MV-4-11 (cell line): ENCODE data around the gene RRP9.
"Not testable (repeated sequence)": the region's sequence is repeated elsewhere in the genome, so short reads cannot be mapped to it uniquely, and the experiment has no call there.

Source experiments
- DNase-seq: peaks from one replicate; lab custom pipeline; 2025; lab: John Stamatoyannopoulos, UW

RRP9 gene, protein sequence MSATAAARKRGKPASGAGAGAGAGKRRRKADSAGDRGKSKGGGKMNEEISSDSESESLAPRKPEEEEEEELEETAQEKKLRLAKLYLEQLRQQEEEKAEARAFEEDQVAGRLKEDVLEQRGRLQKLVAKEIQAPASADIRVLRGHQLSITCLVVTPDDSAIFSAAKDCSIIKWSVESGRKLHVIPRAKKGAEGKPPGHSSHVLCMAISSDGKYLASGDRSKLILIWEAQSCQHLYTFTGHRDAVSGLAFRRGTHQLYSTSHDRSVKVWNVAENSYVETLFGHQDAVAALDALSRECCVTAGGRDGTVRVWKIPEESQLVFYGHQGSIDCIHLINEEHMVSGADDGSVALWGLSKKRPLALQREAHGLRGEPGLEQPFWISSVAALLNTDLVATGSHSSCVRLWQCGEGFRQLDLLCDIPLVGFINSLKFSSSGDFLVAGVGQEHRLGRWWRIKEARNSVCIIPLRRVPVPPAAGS

DNA sequence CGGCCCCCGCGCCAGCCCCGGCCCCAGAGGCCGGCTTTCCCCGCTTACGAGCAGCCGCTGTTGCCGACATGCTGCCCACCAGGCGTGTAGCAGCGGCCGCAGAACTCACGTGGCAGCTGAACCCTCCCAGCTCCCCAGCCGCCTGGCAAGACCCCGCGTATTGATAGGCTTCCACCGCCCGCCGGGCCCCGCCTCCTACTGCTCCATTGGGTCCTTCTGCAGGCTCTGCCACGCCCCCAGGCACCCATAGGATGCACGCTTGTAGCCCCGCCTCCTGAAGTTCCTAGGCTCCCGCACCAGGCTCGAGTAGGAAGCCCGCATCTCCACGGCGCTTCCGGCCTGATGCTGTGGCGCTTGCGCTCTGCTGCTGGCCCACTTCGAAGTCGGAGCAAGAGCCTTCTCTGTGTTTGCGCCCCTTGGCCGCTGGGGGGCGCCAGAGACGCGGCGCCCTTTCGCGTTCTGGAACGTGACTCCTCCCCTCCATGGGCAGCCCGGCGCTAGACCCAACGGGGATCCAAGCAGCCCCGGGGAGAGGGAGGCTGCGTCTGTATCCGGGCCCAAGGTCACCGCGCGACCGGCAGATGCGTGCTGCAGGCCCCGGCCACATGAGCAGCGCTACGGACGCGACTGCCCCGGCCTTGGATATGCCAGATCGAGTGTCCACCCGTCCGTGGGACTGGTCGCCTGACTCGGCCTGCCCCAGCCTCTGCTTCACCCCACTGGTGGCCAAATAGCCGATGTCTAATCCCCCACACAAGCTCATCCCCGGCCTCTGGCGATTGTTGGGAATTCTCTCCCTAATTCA lies at the start of gene RRP9, which contains the start of gene PARP3:
RRP9 (minus strand) TSS at position 107 of the 805 bp plus-strand sequence; CDS start at position 70, 37 bp downstream.
PARP3 (plus strand) TSS at position 566 of the 805 bp plus-strand sequence. CDS start 993 bp downstream, outside the sequence.
- peak; percentile 100 for DNase-seq

DNA sequence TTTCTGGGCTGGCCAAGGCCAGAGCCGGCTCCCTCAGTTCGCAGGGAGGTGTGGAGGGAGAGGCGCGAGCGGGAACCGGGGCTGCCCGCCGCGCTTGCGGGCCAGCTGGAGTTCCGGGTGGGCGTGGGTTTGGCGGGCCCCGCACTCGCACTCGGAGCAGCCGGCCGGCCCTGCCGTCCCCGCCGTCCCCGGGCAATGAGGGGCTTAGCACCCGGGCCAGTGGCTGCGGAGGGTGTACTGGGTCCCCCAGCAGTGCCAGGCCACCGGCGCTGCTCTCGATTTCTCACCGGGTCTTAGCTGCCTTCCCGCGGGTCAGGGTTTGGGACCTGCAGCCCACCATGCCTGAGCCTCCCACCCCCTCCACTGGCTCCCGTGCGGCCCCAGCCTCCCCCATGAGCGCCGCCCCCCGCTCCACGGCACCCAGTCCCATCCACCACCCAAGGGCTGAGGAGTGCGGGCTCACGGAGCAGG lies 48.8 kb upstream of the RRP9 start:
- DNase-seq: not testable (repeated sequence)

DNA sequence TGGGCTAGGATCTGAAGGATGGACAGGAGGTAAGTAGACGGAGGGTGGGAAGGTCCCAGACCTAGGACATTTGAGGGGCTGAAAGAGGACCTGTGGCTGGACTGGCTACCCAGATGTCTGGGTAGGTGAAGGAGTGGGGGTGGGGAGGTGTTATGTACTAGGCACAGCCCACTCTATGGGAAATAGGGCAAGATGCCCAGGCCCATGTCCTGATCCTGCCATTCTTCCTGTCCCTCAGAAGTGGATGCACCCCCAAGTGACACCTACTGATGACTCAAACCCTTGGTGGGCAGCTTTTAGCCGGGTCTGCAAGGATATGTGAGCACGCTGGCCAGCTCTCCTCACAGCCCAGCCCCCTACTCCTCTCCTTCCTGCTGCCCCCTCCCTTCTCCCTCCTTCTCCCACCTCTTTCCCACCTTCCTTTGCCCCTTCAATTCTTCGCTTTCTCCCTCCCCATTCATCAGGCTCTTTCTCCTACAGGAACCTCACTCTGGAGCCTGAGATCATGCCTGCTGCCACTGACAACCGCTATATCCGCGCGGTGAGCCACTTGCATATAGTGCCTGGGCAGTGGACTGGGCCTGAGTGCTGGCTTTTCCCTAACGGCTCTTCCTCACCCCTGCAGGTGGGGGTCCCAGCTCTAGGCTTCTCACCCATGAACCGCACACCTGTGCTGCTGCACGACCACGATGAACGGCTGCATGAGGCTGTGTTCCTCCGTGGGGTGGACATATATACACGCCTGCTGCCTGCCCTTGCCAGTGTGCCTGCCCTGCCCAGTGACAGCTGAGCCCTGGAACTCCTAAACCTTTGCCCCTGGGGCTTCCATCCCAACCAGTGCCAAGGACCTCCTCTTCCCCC lies 46.8 kb upstream of the RRP9 start:
- no peak for DNase-seq

DNA sequence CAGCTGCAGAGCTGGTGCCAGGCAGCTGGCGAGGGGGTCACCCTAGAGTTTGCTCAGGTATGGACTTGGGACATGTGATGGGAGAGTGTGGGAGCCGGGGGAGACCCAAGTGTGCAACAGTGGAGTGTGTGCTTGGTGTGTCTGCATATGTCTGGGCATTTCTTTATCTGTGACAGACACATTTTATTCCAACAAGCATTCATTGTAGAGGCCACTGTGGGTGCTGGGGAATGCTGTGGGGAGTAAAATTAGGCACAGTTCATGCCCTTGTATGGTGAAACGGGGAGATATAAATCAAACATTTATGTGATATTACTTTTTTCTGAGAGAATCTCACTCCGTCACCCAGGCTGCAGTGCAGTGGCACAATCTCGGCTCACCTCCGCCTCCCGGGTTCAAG lies 45.9 kb upstream of the RRP9 start:
- DNase-seq: no peak

DNA sequence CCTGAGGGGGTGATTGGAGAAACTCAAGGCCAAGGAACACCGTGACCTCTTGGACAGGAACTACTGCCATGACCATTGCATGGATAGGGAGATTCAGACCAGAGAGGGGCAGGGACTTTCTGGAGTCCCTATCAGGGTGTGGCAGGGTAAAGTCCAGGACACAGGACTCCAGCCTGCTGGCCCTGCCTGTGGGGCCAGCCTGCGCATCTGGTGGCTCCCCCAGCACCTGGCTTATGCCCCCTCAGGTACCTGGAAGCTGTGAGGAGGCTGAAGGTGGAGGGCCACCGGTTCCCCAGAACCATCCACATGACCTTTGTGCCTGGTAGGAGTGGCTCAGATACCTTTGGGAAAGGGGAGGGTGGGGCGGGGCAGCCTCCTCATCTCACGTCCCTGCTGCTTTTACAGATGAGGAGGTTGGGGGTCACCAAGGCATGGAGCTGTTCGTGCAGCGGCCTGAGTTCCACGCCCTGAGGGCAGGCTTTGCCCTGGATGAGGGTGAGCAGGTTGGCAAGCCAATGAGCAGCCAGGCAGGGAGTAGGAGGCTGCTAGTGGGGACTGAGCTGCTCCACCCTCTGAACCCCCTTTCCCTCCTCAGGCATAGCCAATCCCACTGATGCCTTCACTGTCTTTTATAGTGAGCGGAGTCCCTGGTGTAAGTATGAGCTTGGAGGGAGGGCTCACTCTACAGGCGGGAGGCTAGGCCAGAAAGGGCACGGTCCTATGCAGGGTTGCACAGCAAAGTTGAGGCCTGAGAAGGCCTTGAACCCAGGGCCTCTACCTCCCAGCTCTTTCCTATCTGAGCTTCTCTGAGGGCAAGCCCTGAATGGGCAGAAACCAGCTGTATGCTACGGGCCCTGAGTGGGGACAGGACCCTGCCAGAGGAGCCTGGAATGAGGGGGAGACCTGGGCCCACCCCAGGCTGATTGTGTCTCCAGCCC lies 44.6 kb upstream of the RRP9 start:
- no peak for DNase-seq

DNA sequence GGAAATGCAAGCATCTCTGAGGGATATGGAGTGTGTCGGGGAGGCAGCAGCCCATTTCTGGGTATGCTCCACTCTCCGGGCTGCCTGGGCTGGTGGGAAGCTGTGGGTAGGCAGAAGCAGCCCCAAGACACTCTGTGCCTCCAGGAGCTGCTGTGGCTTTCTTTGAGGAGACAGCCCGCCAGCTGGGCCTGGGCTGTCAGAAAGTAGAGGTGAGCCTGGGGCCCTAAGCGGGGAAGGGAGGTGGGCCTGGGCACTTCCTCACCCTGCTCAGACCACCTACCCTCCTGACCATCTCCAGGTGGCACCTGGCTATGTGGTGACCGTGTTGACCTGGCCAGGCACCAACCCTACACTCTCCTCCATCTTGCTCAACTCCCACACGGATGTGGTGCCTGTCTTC lies 43.4 kb upstream of the RRP9 start:
- no peak for DNase-seq

DNA sequence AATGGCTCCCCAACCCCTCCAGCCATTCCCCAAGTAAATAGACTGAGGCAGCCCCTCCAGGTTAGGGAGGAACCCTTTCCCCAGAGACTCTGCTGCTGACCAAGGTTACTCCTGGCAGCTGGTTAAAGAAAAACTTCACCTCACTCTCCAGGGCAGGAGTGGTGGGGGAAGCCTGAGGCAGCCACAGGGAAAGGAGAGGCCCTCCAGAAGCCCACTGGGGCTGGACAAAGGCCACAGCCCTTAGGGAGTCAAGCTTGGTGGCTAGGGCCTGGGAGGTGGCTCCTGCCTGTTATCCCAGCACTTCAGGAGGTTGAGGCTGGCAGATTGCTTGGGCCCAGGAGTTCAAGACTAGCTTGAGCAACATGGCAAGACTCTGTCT lies 42.6 kb upstream of the RRP9 start:
- DNase-seq: no peak

DNA sequence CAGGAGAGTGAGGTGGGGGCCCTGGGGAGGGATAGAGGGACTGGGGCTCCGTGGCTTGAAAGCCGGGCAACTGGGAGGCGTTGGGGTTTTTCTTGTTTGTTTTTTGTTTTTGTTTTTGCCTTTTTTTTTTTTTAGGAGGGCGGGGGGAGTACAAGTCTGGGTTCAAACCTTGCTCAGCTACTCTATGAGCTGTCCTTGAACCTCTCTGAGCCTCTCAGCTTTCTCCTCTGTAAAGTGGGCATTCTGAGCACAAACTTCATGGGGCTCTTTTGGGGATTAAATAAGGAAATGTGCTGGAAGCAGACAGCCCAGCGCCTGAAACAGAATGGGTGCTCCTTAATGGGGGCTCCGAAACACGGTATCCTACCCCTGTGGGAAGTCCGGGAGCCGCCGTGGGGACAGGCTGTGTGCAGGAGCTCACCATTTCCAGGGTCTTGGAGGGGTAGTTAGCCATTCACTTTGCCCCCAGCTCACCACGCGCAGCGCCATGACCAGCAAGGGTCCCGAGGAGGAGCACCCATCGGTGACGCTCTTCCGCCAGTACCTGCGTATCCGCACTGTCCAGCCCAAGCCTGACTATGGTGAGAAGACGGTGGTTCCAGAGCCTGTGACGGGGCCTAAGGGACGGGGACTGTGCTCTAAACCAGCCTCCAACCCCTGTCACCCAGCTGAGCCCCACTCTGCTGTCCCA lies 42.0 kb upstream of the RRP9 start:
- DNase-seq: peak; percentile 22

DNA sequence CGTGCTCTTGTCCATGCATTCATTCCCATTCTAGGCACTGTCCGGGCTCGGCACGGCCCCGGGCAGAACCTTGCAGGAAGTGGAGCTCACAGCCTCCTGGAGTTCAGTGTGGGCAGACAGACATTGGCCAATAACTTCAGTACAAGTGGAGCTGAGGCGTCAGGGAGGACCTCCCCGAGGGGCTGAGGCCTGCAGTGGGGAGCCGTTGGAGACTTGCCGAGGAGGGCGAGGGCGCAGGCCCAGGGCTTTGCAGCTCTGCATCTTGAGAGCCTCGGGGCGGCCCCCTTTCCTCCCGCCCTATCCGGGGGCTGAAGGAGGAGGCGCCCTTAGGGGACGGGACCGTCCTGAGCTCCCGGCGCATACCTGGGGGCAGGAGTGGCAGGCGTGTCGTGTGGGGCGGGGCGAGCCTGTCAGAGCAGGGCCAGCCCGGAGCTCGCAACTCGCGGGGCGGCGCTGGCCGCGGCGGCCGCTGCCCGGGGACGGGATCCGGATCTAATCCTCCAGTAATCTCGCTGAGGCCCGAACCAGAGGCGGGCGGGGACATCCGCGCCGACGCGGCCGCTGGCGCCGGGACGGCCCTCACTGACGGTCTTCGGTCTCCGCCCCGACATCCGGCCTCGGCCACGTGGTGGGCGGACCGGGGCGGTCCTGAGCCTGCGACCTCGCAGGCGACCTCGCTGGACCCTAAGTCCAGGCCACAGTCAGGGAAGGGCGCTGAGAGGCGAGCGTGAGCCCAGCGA lies 41.3 kb upstream of the RRP9 start, which contains the start of gene ACY1:
ACY1 (plus strand) TSS at position 698 of the 740 bp plus-strand sequence. CDS start 530 bp downstream, outside the sequence.
- peak; percentile 82 for DNase-seq

DNA sequence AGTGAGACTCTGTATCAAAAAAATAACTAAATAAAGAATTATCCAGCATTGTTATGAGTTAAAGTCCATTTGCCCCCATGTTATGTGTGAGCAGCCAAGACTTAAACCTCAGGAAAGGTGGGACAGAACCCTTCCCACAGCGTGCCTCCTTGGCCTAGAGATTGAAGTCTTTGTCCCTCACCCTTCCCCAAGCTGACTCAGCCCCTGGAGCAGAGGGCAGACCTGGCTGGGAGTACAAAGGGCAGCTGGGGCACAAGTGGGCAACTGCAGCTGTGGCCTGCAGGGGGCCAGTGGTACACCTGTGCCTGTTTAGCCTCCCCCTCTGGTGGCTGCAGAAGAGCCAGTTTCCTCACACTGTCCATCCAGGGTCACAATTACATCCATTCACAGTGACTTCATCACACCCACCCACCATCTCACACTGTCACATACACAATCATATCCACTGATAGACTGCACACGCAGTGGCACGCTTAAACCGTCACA lies 40.7 kb upstream of the RRP9 start:
- DNase-seq: peak; percentile 62

DNA sequence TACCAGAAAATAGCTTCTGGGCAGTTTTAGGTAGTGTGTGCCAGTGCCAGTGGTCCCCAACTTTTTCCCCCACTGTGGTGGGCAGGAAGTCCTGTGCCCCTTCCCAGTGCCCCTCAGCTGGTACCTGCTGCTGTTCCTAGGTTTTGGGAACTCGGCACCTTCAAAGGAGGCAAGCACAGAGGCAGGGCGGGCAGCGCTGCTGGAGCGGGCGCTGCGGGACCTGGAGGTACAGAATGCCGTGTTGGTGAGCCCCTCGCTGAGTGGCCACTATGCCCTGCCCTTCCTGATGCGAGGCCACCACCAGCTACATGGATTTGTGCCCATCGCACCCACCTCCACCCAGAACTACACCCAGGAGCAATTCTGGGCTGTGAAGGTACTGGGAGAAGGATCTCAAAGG lies 38.5 kb upstream of the RRP9 start:
- no peak for DNase-seq

DNA sequence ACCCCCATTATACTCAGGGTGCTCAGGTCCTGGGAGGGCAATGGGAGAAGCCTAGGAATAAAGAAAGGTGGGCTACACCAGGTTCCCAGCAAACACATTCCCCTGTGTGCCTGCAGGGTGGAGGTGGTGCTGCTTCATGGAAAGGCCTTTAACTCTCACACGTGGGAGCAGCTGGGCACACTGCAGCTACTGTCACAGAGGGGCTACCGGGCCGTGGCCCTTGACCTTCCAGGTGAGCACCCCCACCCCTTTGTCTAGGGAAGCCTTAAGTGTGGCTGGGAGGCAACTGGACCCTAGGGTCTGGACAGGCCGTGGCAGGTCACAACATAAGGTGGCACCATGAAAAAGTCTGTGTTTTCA lies 36.4 kb upstream of the RRP9 start:
- no peak for DNase-seq

DNA sequence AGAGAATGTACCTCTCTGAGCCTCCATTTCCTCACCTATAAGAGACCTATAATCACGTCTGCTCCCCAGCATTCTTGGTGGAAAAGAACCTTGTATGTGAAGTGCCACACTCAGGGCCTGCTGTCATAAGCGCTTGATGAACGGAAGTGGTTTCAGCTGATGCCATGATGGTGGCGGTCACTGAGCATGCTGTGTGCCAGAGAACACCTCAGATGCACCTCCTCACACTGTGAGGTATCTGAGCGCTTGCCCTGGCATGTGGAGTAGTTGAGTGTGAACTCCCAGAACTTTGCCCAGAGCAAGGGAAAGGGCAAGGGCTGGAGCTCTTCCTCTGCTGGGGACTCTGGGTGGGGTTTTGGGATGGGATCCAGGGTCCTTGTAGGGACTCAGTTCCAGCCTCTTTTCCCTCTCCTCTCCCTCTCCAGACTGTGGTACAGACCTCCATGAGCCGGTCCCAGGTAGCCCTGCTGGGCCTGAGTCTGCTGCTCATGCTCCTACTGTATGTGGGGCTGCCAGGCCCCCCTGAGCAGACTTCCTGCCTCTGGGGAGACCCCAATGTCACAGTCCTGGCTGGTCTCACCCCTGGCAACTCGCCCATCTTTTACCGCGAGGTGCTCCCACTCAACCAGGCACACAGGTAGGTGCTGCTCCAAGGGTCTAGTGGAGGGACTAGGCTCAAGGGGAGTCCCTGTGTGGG lies 35.9 kb upstream of the RRP9 start:
- DNase-seq: no peak

DNA sequence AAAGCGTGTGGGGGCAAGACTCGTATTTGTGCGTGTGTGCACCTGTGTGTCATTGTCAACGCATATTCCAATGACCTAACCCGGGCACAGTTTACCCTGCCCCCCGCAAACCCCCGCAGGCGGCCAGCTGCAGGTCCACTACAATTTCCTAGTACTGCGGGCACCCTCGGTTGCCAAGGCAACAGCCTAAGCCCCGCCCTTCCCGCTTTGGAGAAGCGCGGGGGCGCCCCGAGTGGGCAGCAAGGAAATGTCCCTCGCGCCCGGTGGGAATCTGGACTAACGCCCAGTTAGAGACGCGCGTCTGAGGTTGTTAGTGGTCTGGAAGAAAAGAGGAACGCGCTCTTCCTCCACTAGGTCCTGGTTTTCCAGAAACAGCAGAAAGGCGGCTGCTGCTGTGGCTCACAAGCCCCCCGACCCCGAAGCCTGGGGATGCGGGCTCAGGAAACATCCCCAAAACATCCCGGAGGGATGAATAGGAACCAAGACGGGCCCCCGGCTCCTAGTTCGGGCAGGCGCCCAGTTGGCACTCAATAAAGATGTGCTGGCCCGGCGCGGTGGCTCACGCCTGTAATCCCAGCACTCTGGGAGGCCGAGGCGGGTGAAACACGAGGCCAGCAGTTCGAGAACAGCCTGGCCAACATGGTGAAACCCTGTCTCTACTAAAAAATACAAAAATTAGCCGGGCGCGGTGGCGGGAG lies 34.3 kb upstream of the RRP9 start:
- DNase-seq: peak; percentile 59

DNA sequence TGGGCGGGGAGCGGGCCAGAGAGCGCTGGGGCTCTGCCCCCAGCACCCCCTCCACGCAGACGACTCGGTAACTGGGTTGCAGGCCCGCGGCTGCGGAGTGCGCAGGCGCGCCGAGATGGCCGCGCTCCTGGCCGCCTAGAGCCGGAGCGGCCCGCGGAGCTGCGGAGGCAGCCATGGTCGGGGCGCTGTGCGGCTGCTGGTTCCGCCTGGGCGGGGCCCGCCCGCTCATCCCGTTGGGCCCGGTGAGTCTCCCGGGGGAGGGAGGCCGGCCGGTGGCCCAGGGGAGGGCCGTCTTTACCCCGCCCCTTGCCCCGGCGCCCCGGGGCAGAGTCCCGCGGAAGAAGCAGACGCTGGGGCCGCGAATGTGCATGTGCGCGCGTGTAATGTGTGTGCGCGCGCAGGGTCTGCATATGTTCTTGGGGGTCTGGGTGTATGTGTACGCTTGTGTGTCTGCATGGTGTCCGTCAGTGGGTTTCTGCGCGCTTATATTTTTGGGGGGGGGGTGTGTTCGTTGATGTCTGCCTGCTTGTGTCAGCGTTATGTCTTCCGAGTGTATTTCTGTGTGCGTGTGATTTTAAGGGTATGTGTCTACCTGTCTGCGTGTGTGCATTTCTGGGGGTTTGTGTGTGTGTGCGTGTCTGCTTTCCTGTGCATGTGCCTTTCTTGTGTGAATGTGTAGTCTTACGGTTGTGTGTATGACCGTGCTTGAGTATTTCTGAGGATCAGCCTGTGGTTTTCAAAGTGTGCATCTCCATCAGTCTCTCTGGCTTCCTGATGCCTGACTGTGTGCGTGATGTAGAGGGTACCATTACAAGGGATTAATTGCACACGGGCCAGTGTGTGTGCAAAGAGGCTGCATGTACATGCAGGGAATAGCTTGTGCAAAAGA lies 33.5 kb upstream of the RRP9 start, which contains the start of gene ABHD14A:
ABHD14A (plus strand) TSS at position 102 of the 889 bp plus-strand sequence; CDS start at position 174, 72 bp downstream.
- peak; percentile 50 for DNase-seq

DNA sequence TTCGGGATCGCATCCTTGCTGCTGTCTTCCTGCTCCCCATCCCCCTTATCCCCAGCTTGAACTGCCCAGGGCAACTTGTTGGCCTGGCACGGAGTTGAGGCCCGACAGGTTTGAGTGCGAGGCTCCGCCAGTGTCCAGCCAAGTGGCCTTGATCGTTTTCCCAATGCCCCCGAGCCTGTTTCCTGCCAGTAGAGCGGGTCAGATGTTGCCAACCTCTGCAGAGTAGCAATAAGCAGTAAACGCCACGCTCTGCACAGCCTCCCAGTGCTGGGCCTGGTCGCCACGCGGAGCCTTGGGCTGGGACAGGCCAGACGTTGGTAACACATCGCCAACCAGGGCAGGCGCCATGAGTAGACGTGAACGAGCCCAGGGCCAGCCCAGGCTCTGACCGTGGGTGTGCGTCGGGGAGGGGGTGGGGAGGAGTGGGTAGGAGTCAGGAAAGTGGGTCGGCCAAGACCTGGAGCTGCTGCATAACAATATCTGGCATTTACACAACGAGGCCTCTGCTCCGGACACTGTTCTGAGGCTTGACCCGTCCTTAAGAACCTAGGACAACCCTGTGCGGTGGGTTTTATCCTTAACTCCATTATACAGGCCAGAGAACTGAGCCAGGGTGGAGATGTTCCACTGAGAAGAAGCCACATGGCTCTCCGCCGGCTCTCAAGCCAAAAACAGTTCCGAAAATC lies 32.7 kb upstream of the RRP9 start:
- peak; percentile 26 for DNase-seq
